HTERT RPE-1 (cell line): ENCODE data around the gene GLCE.

Experiments used
- in situ Hi-C: fragments of 300-500 bp; cut with MboI; formaldehyde crosslinking; loops from 4 replicates; pipeline ENCODE4 v1.14.3; 2020; ENCODE audit warnings: low sequenced_read_pairs

The GLCE gene

GRCh38 chr15:69194025-69194827 lies 33.8 kb downstream of the GLCE start:
- in situ Hi-C loops = no loop called here

DNA sequence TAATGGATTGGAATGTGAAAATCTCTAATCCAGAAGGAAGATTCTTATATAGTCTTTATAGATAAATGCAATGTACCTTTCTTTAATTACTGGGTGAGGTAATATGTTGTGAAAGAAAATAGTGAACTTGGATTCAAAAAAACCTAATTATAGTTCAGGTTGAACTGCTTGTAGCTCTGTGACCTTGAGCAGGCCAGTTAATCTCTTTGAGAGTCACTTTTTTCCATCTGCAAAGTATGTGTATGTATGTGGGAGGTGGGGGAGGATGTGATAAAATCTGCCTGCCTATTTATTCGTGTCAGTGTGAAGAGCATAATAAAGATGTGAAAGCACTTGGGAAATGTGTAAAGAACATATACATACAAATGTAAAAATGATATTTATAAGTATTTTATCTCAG lies 34.4 kb downstream of the GLCE start:
- in situ Hi-C loops = no loop called here

DNA sequence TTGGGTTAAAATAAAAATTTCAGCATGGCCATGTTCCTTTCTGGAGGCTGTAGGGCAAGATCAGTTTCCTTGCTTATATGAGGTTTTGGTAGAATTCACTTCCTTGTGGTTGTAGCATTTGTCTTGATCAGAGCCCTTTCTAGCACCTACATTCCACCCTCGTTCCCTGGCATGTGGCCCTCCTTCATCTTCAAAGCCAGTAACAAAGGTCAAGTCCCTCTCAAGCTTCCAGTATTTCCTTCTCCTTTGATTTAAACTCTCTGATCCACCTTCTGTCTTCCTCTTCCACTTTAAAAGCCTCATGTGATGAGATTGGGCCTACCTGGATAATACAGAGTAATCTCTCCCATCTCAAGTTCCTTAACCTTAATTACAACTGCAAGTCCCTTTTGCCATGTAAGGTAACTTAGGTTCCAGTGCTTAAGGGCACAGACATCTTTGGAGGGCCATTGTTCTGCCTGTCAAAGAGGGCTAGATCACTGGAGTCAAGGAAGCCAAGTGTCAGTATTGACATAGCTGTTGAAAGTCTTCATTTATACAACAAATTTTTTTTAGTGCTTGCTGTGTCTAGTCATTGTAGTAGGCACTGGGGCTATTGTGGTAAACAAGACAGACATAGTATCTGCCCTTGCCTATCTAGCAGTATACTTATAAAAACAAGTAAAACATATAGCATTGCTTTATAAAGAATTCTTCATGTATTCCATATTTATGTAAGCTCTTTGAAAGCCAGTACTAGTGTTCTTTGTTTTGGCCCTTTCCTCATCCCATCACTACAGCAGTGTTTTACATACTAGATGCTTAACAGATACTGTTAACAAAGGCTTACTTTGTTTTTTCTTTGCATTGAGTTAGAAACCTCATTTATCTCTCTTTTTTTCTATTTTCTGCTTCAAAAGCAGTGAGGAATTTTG lies 40.7 kb downstream of the GLCE start:
- in situ Hi-C loops = no loop called here

GRCh38 chr15:69206079-69206478 lies 45.6 kb downstream of the GLCE start:
- in situ Hi-C loops = no loop called here

DNA sequence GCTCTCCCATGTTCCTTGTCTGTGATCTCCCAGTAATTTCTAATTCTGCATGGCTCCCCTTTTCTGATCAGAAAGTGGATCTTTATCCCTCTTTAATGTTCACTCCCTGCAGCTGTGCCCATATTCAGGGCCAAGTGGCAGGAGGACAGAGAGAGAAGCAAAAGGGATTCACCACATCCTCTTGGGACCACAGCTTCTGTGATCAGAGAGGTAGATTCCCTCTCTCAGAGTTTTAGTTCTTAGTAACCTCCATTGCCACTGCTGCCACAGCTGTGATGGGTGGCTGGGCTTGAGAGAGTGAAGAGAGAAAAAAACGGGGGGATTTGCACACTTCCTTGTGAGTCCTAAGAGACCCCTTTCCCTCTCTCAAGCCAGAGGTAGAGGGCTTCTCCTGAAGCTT lies 49.2 kb downstream of the GLCE start:
- in situ Hi-C loops = no loop called here

DNA sequence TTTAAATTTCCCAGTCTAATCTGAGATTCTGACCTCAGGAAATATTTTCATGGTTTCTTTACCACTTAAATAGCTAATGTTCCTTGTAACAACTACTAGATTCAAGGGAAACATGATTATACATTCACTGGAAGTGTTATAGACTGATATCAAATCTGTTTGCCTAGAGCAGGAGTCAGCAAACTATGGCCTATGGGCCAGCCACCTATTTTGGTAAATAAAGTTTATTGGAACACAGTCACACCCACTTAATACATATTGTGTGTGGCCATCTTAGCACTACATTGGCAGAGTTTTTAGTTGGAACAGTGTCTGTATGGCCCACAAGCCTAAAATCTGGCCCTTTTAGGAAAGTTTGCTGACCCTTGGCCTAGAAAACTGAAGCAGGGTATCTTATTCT lies 50.1 kb downstream of the GLCE start:
- in situ Hi-C loops = no loop called here

- in situ Hi-C loops = no loop called here
Observed at GRCh38 chr15:69213786-69214185, 53.4 kb downstream of the GLCE start.

GRCh38 chr15:69215314-69216035 lies 55.0 kb downstream of the GLCE start:
- in situ Hi-C loops = no loop called here

- in situ Hi-C loops = no loop called here
Observed at GRCh38 chr15:69217381-69217780, 56.9 kb downstream of the GLCE start.

GRCh38 chr15:69219690-69220089 lies 59.3 kb downstream of the GLCE start:
- in situ Hi-C loops = no loop called here

DNA sequence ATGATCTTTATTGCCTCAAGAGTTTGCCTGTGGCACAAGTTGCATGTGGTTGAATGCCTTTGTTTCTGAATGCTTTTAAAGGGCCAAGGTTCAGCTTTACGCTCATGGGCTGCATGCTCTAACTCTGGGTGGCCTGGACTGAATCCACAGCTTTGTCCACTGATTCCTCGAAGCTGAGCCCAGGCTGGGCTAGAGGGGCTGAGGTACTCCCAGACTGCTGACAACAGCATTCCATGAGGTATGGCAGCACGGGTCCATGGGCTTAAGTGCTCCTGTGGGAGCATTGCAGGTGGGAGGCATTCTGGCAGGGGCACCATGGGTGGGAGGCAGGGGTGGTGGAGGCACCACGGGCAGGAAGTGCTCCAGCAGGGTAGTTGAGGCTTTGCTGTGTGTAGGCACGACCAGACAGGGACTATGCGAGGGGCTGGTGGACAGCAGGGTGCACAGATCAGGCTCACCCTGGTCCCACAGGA lies 61.6 kb downstream of the GLCE start:
- in situ Hi-C loops = no loop called here

GRCh38 chr15:69223083-69223813 lies 62.8 kb downstream of the GLCE start:
- in situ Hi-C loops = no loop called here

- in situ Hi-C loops = no loop called here
Observed at GRCh38 chr15:69224383-69224782, 63.9 kb downstream of the GLCE start.

DNA sequence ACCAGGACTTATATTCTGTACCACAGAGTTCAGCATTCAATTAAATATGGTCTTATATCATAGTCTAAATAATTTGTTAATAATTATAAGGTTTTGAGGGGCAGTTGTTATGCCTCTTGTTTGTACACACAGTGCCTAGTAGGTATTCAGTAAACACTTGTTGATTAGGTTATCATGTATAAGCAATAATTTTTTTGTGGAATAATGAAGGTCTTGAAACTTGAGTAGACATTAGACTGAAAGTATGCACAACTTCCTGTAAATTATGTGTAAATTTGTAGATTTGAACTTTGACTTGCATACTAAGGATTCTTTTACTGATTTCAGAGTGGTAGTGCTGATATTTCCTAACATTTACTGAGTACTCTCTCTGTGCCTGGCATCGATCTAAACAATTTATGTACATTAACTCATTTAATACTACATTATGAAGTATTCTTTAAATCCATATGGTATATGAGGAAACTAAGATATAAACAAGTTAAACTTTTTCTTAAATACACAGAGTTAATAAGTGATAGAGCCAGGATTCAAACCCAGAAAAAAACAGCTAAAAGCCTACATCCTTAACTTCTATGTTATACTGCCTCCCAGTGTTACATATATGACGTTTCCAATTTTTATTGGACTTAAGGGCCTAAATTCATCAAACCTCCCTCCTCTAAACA lies 65.1 kb downstream of the GLCE start:
- in situ Hi-C loops = no loop called here

DNA sequence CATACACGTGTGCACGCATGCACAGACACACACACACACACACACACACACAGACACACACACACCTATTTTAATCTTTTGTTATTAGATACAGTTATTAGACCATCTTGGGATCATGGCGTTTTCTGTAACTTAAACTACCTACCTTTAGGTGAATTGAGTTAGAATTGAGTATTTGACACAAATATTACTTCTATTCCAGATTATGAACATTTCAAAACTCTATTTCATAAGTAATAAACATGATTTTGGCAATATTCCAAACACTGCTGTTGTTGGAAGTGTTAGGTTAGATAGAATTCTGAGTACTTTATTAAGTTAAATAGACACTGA lies 65.6 kb downstream of the GLCE start:
- in situ Hi-C loops = no loop called here

- in situ Hi-C loops = no loop called here
Observed at GRCh38 chr15:69232144-69232543, 71.7 kb downstream of the GLCE start.

DNA sequence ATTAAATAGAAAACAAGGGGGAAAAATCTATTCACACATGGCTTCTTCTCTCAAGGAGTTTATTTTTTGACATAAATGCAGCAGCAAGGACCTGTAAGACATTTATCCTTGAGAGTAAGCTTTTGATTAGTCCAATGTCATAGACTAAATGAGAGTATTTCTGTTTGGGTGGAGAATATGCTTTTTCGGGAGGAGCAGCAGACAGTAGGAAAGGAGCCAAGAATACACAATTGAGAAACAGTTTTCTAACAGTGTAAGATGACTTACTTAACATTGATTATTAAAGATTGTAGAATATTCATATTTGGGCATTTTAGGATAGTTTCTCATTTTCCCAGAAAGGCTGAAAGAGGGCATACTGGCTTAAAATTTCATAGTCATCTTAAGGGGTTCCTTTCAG lies 72.3 kb downstream of the GLCE start:
- in situ Hi-C loops = no loop called here

- in situ Hi-C loops = no loop called here
Observed at GRCh38 chr15:69234676-69235075, 74.2 kb downstream of the GLCE start.

DNA sequence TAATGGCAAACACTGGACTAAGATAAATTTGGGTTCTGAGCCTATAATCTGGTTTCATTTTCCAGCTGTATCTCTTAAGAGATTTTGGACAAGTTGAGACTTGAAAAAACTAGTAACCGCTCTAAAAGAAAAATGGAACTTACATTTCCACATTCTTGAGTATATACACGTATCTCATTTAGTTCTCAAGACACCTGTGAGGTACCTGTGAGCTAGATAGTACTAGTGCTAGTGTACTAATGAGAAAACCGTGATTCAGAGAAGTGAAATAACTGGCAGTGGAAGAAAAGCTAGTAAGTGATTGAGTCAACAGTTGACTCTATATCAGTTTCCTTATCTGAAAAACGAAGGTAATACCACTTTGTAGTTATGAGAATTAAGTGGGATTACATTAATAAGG lies 76.1 kb downstream of the GLCE start:
- in situ Hi-C loops = no loop called here

GRCh38 chr15:69237718-69238117 lies 77.3 kb downstream of the GLCE start:
- in situ Hi-C loops = no loop called here
